Activated naive CD8-positive, alpha-beta T cell treated with anti-CD3 and anti-CD28 coated beads for 36 hours (primary cell): ENCODE results near the gene FGD5. TPM values are rescaled to one million over a fixed set of nuclear protein-coding genes. Genes with fewer than 3 reads are reported as not detected.

Experiments used
- DNase-seq: peaks from one replicate; pipeline ENCODE4 v3.0.0; 2021
- H3K27ac Mint-ChIP-seq: one replicate; pipeline ENCODE4 v1.8.0; 2022; ENCODE audit warnings: mild to moderate bottlenecking, moderate library complexity, mixed read lengths
- H3K27me3 Mint-ChIP-seq: one replicate; pipeline ENCODE4 v1.8.0; 2022; ENCODE audit warnings: mild to moderate bottlenecking, mixed read lengths
- H3K36me3 Mint-ChIP-seq: one replicate; pipeline ENCODE4 v1.8.0; 2021; ENCODE audit warnings: mild to moderate bottlenecking, mixed read lengths
- H3K4me1 Mint-ChIP-seq: one replicate; pipeline ENCODE4 v1.8.0; 2021; ENCODE audit warnings: mixed read lengths
- H3K4me3 Mint-ChIP-seq: one replicate; pipeline ENCODE4 v1.8.0; 2022; ENCODE audit warnings: mild to moderate bottlenecking, moderate library complexity, mixed read lengths
- H3K9me3 Mint-ChIP-seq: one replicate; pipeline ENCODE4 v1.8.0; 2022; ENCODE audit warnings: mixed read lengths
- total RNA-seq, 2 experiments: library from RNA; stranded (reverse); gene quantifications; one replicate each; pipeline ENCODE4 v1.2.3, GENCODE V29; 2021

Gene FGD5
- total RNA-seq, 2 experiments from 2014 or later, result 0.22 to 0.27 TPM

DNA sequence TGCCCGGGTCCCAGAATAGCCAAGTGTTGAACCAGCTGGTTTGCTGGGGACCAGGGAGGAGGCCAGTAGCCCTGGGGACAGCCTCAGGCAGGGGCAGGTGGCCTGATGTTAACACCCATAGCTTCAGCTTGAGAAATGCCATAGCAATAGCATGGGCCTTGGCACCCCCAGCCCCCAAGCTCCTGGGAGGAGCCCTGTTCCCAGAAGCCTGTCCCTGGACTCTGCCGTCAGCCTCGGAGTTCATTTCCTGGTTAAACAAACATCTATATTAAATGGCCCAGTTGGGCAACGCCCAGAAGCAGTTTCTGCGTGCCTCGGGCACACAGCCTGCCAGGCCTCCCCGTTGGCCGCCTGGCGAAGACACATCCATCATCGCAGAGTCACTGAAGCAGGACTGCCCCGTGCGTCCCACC, 58.2 kb downstream of the FGD5 start:
- peaks cover 20% of the 10 kb centered on the region for H3K4me1 Mint-ChIP-seq
- H3K27ac Mint-ChIP-seq, result no peak overlapping the region
- H3K36me3 Mint-ChIP-seq, result no peaks in the 10 kb centered on the region
- no peaks in the 10 kb centered on the region for H3K27me3 Mint-ChIP-seq
- H3K9me3 Mint-ChIP-seq, result no peaks in the 10 kb centered on the region
- no peak for DNase-seq
- no peak overlapping the region for H3K4me3 Mint-ChIP-seq

DNA sequence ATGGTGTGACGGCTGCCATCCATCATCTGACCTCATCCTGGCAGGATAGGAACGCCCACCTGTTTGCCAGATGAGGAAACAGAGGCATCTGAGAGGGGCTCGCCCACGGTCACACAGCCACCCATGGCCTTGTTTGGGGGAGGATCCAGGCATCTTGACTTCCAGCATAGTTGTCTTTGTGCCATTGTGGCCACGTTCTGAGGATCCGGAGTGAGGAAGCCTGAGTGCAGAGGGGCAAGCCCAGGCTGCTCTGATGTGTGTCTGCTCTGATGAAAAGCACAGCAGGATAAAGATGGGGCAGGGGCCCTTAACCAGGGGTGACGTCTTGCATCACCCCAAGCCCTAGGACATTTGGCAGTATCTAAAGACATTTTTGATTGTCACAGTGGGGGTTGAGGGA, 58.7 kb downstream of the FGD5 start:
- no peaks in the 10 kb centered on the region for H3K36me3 Mint-ChIP-seq
- no peaks in the 10 kb centered on the region for H3K9me3 Mint-ChIP-seq
- no peak overlapping the region for H3K4me3 Mint-ChIP-seq
- no peak for DNase-seq
- no peaks in the 10 kb centered on the region for H3K27me3 Mint-ChIP-seq
- no peak overlapping the region for H3K27ac Mint-ChIP-seq
- H3K4me1 Mint-ChIP-seq, result peaks cover 25% of the 10 kb centered on the region

DNA sequence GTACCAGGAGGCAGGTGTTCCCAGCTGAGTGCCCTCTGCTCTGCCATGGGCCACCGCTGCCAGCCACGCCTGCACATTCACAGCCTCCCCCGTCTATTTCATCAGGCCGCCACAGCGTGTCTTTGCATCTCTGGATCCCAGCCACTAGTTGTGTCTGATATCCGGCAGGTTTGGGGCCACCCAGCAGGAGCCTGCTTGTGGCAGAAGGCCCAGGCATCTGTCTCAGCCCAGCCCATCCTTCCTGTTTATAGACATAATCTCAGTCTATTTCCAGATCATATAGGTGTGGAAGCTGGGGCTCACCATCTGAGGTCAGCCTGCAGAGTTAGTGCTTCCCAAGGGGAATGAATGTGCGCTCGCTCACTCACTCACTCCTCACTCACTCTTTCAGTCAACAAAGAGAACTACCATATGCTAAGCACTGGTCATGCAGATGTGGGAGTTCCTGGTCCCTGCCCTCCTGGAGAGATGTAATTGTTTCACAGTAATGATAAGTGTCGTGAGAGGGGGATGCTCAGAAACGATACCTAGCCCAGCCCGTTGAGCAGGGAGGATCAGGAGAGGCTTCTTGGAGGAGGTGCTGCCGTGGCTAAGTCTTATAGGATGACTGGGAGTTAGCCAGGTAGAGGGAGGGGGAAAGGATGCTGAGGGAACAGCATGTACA, 60.6 kb downstream of the FGD5 start:
- no peaks in the 10 kb centered on the region for H3K9me3 Mint-ChIP-seq
- H3K36me3 Mint-ChIP-seq, result no peaks in the 10 kb centered on the region
- peak overlapping the region; percentile 27 for H3K27ac Mint-ChIP-seq
- H3K4me3 Mint-ChIP-seq, result no peak overlapping the region
- peaks cover 39% of the 10 kb centered on the region for H3K4me1 Mint-ChIP-seq
- no peaks in the 10 kb centered on the region for H3K27me3 Mint-ChIP-seq
- DNase-seq, result peak; percentile 29

DNA sequence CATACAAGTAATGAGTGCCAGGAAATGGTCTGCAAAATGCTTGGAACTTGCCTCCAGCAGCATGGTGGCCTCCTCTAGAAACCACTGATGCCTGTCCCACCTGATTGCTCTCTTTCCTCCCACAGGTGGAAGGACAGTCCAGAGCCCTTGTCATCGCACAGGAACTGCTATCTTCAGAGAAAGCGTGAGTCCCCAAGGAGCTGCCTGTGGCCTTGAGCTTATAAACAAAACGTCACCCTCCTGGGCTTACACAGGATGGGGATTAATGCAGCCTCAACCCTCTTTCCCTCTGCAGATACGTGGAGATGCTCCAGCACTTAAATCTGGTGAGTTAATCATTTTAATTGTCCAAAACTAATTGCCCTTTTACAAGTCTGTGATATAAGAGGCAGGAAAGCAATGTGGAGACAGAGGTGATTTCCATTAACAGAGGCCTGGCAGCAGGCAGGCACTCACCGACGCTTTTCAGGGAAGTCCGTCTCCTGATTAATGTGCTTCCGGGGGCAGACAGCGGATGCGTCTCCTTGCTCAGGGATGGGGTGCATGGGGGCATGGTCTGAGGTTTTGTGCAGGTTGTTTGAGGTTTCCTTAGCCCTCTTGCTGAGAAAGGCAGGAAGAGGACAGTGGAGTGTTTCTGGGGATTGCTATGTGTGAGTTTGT, 61.8 kb downstream of the FGD5 start:
- Mint-ChIP-seq H3K27ac (peak overlapping the region; percentile 7), H3K4me1 (peaks cover 51% of the 10 kb centered on the region), H3K9me3 (no peaks in the 10 kb centered on the region), H3K4me3 (peak overlapping the region; percentile 41), H3K36me3 (no peaks in the 10 kb centered on the region), H3K27me3 (no peaks in the 10 kb centered on the region)
- no peak for DNase-seq

DNA sequence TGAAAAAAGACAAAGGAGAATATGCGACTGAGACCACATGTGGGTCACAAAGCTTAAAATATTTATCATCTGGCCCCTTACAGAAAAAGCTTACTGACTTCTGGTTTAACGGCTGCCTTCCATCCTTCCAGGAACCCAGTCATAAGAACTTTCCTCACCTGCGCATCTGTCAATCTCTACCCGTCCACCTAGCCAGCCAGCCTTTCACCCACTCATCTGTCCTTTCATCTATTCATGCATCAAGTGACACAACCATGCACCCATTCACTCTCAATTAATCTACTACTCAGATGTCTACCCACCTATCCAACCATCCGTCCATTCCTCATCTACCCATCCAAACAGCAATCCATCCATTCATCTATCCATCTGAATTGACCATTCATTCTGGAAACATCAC, 64.5 kb downstream of the FGD5 start:
- no peaks in the 10 kb centered on the region for H3K36me3 Mint-ChIP-seq
- no peaks in the 10 kb centered on the region for H3K27me3 Mint-ChIP-seq
- peaks cover 58% of the 10 kb centered on the region for H3K4me1 Mint-ChIP-seq
- no peaks in the 10 kb centered on the region for H3K9me3 Mint-ChIP-seq
- no peak overlapping the region for H3K4me3 Mint-ChIP-seq
- no peak for DNase-seq
- no peak overlapping the region for H3K27ac Mint-ChIP-seq

DNA sequence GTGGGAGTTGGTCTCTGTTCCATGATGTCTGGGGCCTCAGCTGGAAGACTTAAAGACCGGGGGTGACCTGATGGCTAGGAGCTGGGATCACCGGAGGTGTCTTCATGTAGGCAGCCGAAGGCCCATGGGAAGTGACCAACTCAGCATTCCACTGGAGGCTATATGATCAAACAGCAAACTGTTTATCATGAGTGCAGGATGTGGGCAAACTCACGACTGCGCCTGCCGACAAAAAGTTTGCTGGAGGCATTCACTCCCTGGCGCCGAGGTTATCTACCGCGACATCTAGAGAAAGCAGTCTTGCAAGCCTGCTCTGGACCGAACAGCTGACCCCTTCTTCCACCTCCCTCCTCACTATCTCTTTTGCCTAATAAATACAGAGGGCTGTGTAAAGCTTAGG, 65.9 kb downstream of the FGD5 start:
- Mint-ChIP-seq H3K27ac (peak overlapping the region; percentile 1), H3K36me3 (no peaks in the 10 kb centered on the region)

DNA sequence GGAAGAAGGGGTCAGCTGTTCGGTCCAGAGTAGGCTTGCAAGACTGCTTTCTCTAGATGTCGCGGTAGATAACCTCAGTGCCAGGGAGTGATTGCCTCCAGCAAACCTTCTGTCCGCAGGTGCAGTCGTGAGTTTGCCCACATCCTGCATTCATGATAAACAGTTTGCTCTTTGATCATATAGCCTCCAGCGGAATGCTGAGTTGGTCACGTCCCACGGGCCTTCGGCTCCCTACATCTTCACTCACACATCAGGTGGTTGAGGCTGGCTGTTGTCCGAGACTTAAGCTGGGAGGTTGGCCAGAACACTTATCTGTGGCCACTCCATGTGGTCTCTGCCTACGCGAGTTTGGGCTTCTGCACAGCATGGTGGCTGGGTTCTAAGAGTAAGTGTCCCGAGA, 66.5 kb downstream of the FGD5 start:
- no peak overlapping the region for H3K27ac Mint-ChIP-seq
- no peak overlapping the region for H3K4me3 Mint-ChIP-seq
- no peaks in the 10 kb centered on the region for H3K27me3 Mint-ChIP-seq
- peaks cover 48% of the 10 kb centered on the region for H3K4me1 Mint-ChIP-seq
- H3K9me3 Mint-ChIP-seq, result no peaks in the 10 kb centered on the region
- H3K36me3 Mint-ChIP-seq, result no peaks in the 10 kb centered on the region
- no peak for DNase-seq

More for the DNA sequence above, 65.9 kb downstream of the FGD5 start:
- Mint-ChIP-seq H3K4me3 (no peak overlapping the region), H3K9me3 (no peaks in the 10 kb centered on the region), H3K27me3 (no peaks in the 10 kb centered on the region), H3K4me1 (peaks cover 49% of the 10 kb centered on the region)
- DNase-seq, result no peak

DNA sequence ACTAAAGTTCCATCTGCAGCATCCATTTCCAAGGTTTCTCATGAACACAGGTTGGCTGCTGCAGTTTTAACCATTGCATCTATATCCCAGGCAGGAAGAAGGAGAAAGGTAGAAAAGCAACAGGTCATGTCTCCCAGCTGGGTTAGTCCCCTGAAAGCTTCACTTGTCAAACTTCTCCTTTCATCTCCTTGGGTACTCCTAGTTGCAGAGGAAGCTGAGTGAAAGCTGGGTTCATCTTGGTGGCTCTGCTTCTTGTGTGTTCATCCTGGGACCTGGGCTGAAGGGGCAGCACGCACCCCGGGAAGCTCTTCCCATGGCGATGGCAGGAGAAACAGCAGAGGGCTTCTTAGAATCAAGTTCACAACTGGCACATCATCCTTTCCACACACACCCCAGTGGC, 67.3 kb downstream of the FGD5 start:
- no peak overlapping the region for H3K4me3 Mint-ChIP-seq
- no peaks in the 10 kb centered on the region for H3K9me3 Mint-ChIP-seq
- DNase-seq, result no peak
- no peak overlapping the region for H3K27ac Mint-ChIP-seq
- H3K4me1 Mint-ChIP-seq, result peaks cover 40% of the 10 kb centered on the region
- H3K36me3 Mint-ChIP-seq, result no peaks in the 10 kb centered on the region
- H3K27me3 Mint-ChIP-seq, result no peaks in the 10 kb centered on the region

DNA sequence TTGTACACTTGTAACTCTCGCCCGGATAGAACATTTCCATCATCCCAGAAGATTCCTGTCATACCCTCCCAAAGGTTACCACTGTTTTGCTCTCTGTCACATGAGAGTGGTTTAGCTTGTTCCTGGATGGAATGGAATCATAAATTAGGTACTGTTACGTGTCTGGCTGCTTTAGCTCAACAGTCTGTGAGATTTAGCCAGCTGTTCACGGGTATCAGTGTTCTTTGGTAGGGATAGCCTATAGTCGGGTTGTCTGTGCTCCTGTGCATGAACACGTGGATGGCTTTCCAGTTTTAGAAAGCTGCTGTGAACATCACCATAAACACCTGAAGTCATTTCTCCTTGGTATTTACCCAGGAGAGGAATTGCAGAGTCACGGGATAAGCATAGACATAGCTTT, 70.4 kb downstream of the FGD5 start:
- no peak overlapping the region for H3K27ac Mint-ChIP-seq
- DNase-seq, result no peak
- no peaks in the 10 kb centered on the region for H3K36me3 Mint-ChIP-seq

DNA sequence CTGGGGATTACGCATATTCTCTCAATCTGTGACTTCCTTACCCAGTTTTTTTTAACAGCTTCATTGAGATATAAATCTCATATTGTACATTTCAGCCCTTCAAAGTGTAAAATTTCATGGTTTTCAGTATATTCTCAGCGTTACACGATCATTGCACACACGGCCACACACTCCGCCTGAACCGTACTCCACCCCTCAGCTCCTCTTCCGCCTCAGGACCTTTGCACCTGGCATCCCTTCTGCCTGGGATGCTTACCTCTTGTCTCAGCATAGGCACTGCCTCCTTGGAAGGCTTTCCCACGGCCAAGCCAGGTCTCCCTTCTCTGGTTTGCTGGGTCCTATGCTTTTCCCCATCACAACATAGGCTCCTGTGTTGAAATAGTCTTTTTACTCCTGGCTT, 71.2 kb downstream of the FGD5 start:
- Mint-ChIP-seq H3K27me3 (no peaks in the 10 kb centered on the region), H3K4me1 (peaks cover 13% of the 10 kb centered on the region), H3K36me3 (no peaks in the 10 kb centered on the region), H3K27ac (no peak overlapping the region), H3K4me3 (no peak overlapping the region), H3K9me3 (no peaks in the 10 kb centered on the region)
- DNase-seq, result no peak

More for the DNA sequence above, 70.4 kb downstream of the FGD5 start:
- Mint-ChIP-seq H3K4me3 (no peak overlapping the region), H3K27me3 (no peaks in the 10 kb centered on the region), H3K9me3 (no peaks in the 10 kb centered on the region), H3K4me1 (peaks cover 20% of the 10 kb centered on the region)

DNA sequence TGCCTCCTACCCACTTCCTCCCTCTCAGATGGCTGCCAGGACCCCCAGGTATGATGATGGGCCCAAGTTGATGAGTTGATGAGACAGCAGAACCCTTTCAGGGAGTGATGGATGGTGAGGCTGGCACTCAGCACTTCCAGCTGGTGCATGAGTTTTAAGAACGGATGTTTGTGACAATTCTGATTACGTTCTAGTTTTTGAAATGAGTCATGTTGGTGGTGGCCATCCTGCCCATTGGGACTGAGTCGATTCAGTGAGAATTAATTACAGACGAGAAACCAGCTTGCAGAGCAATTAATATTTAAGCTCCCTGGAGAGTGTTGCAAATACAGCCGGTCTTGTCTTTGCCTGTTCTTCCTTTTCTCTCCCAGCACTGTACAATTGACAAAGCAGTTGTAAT, 71.7 kb downstream of the FGD5 start:
- Mint-ChIP-seq H3K27me3 (no peaks in the 10 kb centered on the region), H3K9me3 (no peaks in the 10 kb centered on the region), H3K27ac (no peak overlapping the region), H3K36me3 (no peaks in the 10 kb centered on the region), H3K4me1 (peaks cover 7% of the 10 kb centered on the region), H3K4me3 (no peak overlapping the region)
- no peak for DNase-seq

DNA sequence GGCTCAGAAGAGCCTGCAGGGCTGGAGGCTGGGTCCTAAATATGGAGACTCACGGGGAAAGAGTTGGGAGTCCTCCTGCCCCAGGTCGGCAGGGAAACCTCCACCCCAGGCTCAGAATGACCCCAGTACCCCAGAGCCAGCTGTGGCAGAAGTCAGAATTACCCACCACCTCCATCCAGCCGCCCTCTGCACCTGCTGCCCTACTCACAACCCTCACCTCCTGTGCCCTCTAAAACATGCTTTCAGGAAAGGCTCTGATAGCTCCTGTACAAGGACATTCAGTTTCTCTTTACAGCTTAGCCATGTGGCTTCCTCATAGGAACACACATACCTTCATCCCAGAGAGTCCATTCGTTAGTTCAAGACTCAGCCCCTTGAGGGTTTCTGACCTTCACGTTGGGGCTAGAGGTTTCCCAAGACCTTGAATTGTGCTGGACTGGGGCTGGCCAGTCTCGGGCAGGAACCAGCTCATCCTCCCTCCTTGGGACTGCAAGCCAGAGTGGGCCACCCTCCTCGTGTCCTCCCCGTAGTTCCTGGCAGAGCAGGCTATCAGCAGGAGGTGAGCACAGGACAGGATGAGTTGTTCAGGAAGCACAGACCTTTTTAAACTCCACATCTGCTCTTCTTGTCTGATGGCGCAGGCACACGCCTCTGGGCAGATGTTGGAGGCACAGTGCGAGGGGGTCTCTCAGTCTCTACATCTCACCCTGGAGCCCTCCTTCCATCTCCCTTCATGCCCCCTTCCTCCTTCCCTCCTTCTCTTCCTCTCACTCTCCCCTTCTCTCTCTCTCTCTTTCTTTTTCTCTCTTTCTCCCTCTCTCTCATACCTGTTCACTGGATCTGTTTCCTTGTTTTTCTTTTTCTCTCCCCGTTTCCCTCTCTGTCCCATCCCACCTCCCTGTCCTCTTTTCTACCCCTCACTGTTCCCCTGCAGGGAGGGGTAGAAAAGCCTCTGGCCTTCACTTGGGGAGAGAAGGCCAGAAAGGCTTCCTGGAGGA, 72.7 kb downstream of the FGD5 start:
- no peak for DNase-seq
- Mint-ChIP-seq H3K9me3 (no peaks in the 10 kb centered on the region), H3K4me3 (no peak overlapping the region), H3K36me3 (no peaks in the 10 kb centered on the region), H3K27me3 (no peaks in the 10 kb centered on the region), H3K27ac (no peak overlapping the region), H3K4me1 (peaks cover 2% of the 10 kb centered on the region)

DNA sequence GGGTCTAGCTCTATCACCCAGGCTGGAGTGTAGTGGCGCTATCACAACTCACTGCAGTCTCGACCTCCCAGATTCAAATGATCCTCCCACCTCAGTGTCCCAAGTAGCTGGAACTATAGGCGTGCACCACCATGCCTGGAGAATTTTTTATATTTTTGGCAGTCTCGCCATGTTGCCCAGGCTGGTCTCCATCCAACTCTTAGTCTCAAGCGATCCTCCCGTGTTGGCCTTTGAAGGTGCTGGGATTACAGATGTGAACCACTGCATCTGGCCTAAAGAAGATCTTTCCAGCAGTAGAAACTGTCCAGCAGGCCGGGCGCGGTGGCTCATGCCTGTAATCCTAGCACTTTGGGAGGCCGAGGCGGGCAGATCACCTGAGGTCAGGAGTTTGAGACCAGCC, 73.5 kb downstream of the FGD5 start:
- H3K4me1 Mint-ChIP-seq, result no peaks in the 10 kb centered on the region
- no peaks in the 10 kb centered on the region for H3K36me3 Mint-ChIP-seq
- no peaks in the 10 kb centered on the region for H3K27me3 Mint-ChIP-seq
- no peak overlapping the region for H3K4me3 Mint-ChIP-seq
- H3K27ac Mint-ChIP-seq, result no peak overlapping the region
- DNase-seq, result no peak
- H3K9me3 Mint-ChIP-seq, result no peaks in the 10 kb centered on the region

DNA sequence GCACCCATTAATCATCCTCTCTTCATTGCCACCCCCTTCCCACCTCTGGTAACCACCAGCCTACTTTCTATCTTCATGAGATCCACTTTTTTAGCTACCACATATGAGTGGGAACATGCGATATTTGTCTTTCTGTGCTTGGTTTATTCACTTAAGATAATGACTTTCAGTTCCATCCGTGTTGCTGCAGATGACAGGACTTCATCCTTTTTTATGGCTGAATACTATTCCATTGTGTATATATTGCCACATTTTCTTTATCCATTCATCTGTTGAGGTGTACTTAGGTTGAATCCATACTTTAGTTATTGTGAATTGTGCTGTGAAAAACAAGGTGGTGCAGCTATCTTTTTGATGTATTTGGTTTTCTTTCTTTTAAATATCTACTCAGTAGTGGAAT, 75.3 kb downstream of the FGD5 start:
- DNase-seq, result no peak
- no peaks in the 10 kb centered on the region for H3K36me3 Mint-ChIP-seq
- no peaks in the 10 kb centered on the region for H3K4me1 Mint-ChIP-seq

DNA sequence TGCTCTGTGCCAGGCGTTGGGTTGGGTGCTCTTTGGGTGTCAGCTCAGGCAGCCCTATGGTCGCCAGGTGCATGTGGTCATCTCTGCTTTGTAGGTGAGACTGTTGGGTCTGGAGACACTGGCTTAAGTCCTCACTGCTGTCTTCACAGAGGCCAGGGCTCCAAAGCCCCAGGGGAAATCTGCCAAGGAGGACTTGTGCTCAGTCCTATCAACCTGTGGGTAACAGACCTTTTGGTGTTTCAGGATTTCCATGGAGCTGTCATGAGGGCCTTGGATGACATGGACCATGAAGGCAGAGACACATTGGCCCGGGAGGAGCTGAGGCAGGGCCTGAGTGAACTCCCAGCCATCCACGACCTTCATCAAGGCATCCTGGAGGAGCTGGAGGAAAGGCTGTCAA, 78.5 kb downstream of the FGD5 start:
- Mint-ChIP-seq H3K9me3 (no peaks in the 10 kb centered on the region), H3K36me3 (no peaks in the 10 kb centered on the region), H3K27me3 (no peaks in the 10 kb centered on the region), H3K27ac (no peak overlapping the region), H3K4me1 (no peaks in the 10 kb centered on the region), H3K4me3 (no peak overlapping the region)
- DNase-seq, result no peak

More for the DNA sequence above, 75.3 kb downstream of the FGD5 start:
- H3K9me3 Mint-ChIP-seq, result no peaks in the 10 kb centered on the region
- H3K27me3 Mint-ChIP-seq, result no peaks in the 10 kb centered on the region
- no peak overlapping the region for H3K27ac Mint-ChIP-seq
- H3K4me3 Mint-ChIP-seq, result no peak overlapping the region
